Neural progenitor cell (in vitro differentiated cells): ENCODE results near the gene CCDC142. TPM values are rescaled to one million over a fixed set of nuclear protein-coding genes. Genes with fewer than 3 reads are reported as not detected.

Experiments
- DNase-seq: peaks from one replicate; pipeline ENCODE4 v3.0.0-alpha.2; 2016; ENCODE audit warnings: low spot score
- H2AFZ ChIP-seq: fragments of 200-600 bp; sonication (generic); replicated peaks from 2 replicates; pipeline ENCODE4 v1.6.1; 2016; ENCODE audit warnings: antibody characterized with exemption
- H3F3A ChIP-seq: fragments of 200-600 bp; sonication (generic); 2 replicates; pipeline ENCODE4 v1.6.1; 2016; ENCODE audit warnings: antibody characterized with exemption, low read depth
- H3K27ac ChIP-seq: fragments of 200-600 bp; sonication (generic); 2 replicates; pipeline ENCODE4 v1.5.1; 2016; ENCODE audit warnings: mild to moderate bottlenecking
- H3K27me3 ChIP-seq: fragments of 200-600 bp; sonication (generic); 2 replicates; pipeline ENCODE4 v1.6.1; 2016; ENCODE audit warnings: mild to moderate bottlenecking, moderate library complexity
- H3K36me3 ChIP-seq: fragments of 200-600 bp; sonication (generic); 2 replicates; pipeline ENCODE4 v1.5.1; 2016
- H3K4me1 ChIP-seq: fragments of 200-600 bp; sonication (generic); 2 replicates; pipeline ENCODE4 v1.6.1; 2016; ENCODE audit warnings: mixed run types
- H3K4me2 ChIP-seq: fragments of 200-600 bp; sonication (generic); 2 replicates; pipeline ENCODE4 v1.6.1; 2016
- H3K4me3 ChIP-seq: fragments of 200-600 bp; sonication (generic); 2 replicates; pipeline ENCODE4 v1.5.1; 2016
- H3K79me2 ChIP-seq: fragments of 200-600 bp; sonication (generic); 2 replicates; pipeline ENCODE4 v1.6.1; 2016; ENCODE audit warnings: low read depth
- H3K9ac ChIP-seq: fragments of 200-600 bp; sonication (generic); 2 replicates; pipeline ENCODE4 v1.6.1; 2016
- H3K9me3 ChIP-seq: fragments of 200-600 bp; sonication (generic); 2 replicates; pipeline ENCODE4 v1.5.1; 2016; ENCODE audit warnings: low read depth
- H4K20me1 ChIP-seq: fragments of 200-600 bp; sonication (generic); 2 replicates; pipeline ENCODE4 v1.6.1; 2016; ENCODE audit warnings: low read depth
- H3K27ac Mint-ChIP-seq: 3 replicates; pipeline ENCODE4 v1.8.0; 2021; ENCODE audit warnings: mixed read lengths
- H3K27me3 Mint-ChIP-seq: 2 replicates; pipeline ENCODE4 v1.8.0; 2022; ENCODE audit warnings: low read depth, mild to moderate bottlenecking, inconsistent platforms, moderate library complexity, mixed read lengths; ENCODE audit not compliant: insufficient read depth
- H3K36me3 Mint-ChIP-seq: 3 replicates; pipeline ENCODE4 v1.8.0; 2021; ENCODE audit warnings: mixed read lengths
- H3K4me1 Mint-ChIP-seq: 3 replicates; pipeline ENCODE4 v1.8.0; 2021; ENCODE audit warnings: mixed read lengths
- H3K4me3 Mint-ChIP-seq: 3 replicates; pipeline ENCODE4 v1.8.0; 2021; ENCODE audit warnings: mild to moderate bottlenecking, moderate library complexity, mixed read lengths
- H3K9me3 Mint-ChIP-seq: 3 replicates; pipeline ENCODE4 v1.8.0; 2020; ENCODE audit warnings: mixed read lengths
- EZH2 ChIP-seq: fragments of 200-600 bp; sonication (generic); IDR thresholded peaks from 2 replicates; pipeline ENCODE4 v1.6.1; 2017; ENCODE audit warnings: antibody characterized with exemption, mild to moderate bottlenecking, moderate library complexity
- EZH2phosphoT487 ChIP-seq: fragments of 200-600 bp; sonication (generic); IDR thresholded peaks from 2 replicates; pipeline ENCODE4 v1.6.1; 2017; ENCODE audit warnings: antibody characterized with exemption
- total RNA-seq: library from RNA; depleted of rRNA; stranded (reverse); fragments of >200 nt; gene quantifications from 2 replicates; pipeline ENCODE4 v1.2.3, GENCODE V29; 2015; ENCODE audit warnings: low replicate concordance
- TF ChIP-seq, protein P1 (sequence below): fragments of 200-600 bp; sonication (generic); IDR thresholded peaks from 2 replicates; pipeline ENCODE4 v1.5.1; 2017; ENCODE audit warnings: antibody characterized with exemption, mild to moderate bottlenecking

CCDC142 gene
- total RNA-seq, 1 donor from 2014 or later, result 12.0 TPM

DNA sequence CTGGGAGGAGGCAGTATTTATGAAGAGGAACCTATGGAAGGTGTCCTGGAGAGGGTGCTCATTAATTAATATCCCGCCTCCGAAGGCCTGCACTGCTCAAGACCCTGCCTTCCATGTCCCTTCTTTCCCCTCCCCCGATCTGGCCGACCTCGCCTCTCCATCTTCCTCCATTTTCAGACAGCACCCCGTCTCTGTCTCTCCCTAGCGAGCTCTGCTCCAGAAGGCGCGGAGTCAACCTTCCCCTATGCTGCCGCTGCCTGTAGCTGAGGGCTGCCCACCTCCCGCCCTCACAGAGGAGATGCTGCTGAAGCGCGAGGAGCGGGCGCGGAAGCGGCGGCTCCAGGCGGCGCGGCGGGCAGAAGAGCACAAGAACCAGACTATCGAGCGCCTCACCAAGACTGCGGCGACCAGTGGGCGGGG is 25.7 kb downstream of the CCDC142 start:
- peaks cover 27% of the 10 kb centered on the region for H3K79me2 ChIP-seq
- no peak for DNase-seq
- peak overlapping the region; percentile 86 for H3K4me2 ChIP-seq
- TF ChIP-seq EZH2 (no peak), EZH2phosphoT487 (no peak)
- TF ChIP-seq, protein P1, sequence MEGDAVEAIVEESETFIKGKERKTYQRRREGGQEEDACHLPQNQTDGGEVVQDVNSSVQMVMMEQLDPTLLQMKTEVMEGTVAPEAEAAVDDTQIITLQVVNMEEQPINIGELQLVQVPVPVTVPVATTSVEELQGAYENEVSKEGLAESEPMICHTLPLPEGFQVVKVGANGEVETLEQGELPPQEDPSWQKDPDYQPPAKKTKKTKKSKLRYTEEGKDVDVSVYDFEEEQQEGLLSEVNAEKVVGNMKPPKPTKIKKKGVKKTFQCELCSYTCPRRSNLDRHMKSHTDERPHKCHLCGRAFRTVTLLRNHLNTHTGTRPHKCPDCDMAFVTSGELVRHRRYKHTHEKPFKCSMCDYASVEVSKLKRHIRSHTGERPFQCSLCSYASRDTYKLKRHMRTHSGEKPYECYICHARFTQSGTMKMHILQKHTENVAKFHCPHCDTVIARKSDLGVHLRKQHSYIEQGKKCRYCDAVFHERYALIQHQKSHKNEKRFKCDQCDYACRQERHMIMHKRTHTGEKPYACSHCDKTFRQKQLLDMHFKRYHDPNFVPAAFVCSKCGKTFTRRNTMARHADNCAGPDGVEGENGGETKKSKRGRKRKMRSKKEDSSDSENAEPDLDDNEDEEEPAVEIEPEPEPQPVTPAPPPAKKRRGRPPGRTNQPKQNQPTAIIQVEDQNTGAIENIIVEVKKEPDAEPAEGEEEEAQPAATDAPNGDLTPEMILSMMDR, result no peak
- H3K9me3 Mint-ChIP-seq, result no peaks in the 10 kb centered on the region
- no peaks in the 10 kb centered on the region for H3K36me3 ChIP-seq
- peak overlapping the region; percentile 82 for H2AFZ ChIP-seq
- H3F3A ChIP-seq, result peaks cover 36% of the 10 kb centered on the region
- peak overlapping the region; percentile 70 for H3K4me3 ChIP-seq
- H3K27ac ChIP-seq, result peak overlapping the region; percentile 95
- H3K4me3 Mint-ChIP-seq, result peak overlapping the region; percentile 97
- H3K9me3 ChIP-seq, result no peaks in the 10 kb centered on the region
- peaks cover 19% of the 10 kb centered on the region for H3K4me1 ChIP-seq
- H4K20me1 ChIP-seq, result no peaks in the 10 kb centered on the region
- no peak overlapping the region for H3K27ac Mint-ChIP-seq
- peaks cover 22% of the 10 kb centered on the region for H3K27me3 Mint-ChIP-seq
- peaks cover 42% of the 10 kb centered on the region for H3K4me1 Mint-ChIP-seq
- no peaks in the 10 kb centered on the region for H3K27me3 ChIP-seq
- peak overlapping the region; percentile 10 for H3K9ac ChIP-seq
- H3K36me3 Mint-ChIP-seq, result peaks cover 3% of the 10 kb centered on the region

DNA sequence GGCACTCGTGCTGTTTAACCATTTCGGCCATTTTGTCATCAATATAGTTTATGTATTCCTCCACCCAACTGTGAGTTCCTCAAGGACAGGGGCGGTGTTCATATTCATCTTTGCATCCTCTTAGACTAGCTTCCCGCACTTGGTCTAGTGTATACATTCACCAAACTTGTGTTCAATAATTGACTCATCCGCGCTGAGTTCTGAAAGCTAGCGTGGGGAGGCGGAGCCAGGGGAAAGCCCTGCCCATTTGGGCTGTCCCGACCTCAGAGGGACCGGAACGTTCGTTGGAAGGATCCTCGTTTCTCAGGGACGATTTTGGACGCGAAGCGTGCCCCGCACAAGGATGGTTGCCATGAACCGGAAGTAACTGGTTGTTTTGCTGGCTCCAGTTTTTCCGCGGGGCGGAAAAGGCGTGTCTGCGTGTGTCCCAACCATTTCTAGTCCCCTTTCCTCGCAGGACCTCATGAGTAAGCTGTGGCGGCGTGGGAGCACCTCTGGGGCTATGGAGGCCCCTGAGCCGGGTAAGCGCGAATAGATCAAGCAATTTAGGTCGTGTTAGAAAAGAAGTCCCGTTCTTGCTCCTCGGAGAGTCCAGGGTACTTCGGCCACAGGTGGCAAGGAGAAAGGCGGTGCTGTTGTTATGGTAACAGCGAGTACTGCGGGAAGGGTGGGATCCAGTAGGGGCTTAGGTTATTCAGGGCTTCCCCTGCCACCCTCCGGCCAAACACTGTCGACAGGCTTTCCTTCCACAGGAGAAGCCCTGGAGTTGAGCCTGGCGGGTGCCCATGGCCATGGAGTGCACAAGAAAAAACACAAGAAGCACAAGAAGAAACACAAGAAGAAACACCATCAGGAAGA is 27.9 kb downstream of the CCDC142 start, which contains the start of gene INO80B:
TSS of gene INO80B (plus strand) at position 434 of the 858 bp plus-strand sequence. CDS start at position 464, 30 bp downstream.
- TF ChIP-seq EZH2phosphoT487 (no peak), EZH2 (no peak)
- TF ChIP-seq, protein P1, result no peak

DNA sequence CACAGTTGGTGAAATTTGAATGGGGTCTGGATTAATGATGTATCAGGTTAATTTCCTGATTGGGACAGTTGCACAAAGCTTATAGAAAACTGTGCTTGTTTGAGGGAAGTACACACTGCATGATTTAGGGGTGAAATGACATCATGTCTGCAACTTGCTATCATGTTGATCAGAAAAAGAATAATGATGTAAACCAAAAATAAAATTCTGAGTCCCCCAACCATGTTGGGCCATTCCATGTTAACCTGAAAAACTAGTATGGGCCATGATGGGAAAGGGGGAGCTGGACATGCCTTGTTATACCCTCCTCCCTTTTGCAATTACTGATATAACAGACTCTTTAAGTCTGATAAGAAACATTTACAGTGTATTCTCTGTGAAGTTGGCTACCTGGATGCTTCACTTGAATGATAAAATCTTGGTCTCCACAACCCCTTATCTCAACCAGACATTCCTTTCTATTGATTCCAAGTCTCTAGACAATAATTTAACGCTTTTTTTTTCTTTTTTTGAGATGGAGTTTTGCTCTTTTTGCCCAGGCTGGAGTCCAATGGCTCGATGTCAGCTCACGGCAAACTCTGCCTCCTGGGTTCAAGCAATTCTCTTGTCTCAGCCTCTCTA is 32.1 kb downstream of the CCDC142 start:
- no peak overlapping the region for H3K4me3 ChIP-seq
- H3K27me3 ChIP-seq, result peaks cover 4% of the 10 kb centered on the region

More for the DNA sequence above, 27.9 kb downstream of the CCDC142 start, which contains the start of gene INO80B:
- H2AFZ ChIP-seq, result peak within 1 kb of the TSS; percentile 98
- H3K79me2 ChIP-seq, result peaks cover 27% of the 10 kb centered on the region
- peak within 1 kb of the TSS; percentile 97 for H3K4me3 ChIP-seq
- no peaks in the 10 kb centered on the region for H3K9me3 ChIP-seq
- Mint-ChIP-seq H3K36me3 (no peaks in the 10 kb centered on the region), H3K4me3 (peak within 1 kb of the TSS; percentile 97), H3K27me3 (peaks cover 15% of the 10 kb centered on the region), H3K9me3 (no peaks in the 10 kb centered on the region), H3K4me1 (peaks cover 41% of the 10 kb centered on the region), H3K27ac (peak within 1 kb of the TSS; percentile 88)
- peaks cover 19% of the 10 kb centered on the region for H3K4me1 ChIP-seq
- no peak within 1 kb of the TSS for H3K27ac ChIP-seq
- peak; percentile 96 for DNase-seq
- peaks cover 24% of the 10 kb centered on the region for H3F3A ChIP-seq
- H3K27me3 ChIP-seq, result peaks cover 4% of the 10 kb centered on the region
- peak within 1 kb of the TSS; percentile 86 for H3K4me2 ChIP-seq
- no peak within 1 kb of the TSS for H3K9ac ChIP-seq
- H3K36me3 ChIP-seq, result no peaks in the 10 kb centered on the region
- H4K20me1 ChIP-seq, result no peaks in the 10 kb centered on the region

More for the DNA sequence above, 32.1 kb downstream of the CCDC142 start:
- Histone ChIP-seq H3K79me2 (peaks cover 5% of the 10 kb centered on the region), H3K4me2 (no peak overlapping the region), H3K36me3 (no peaks in the 10 kb centered on the region), H3F3A (peaks cover 5% of the 10 kb centered on the region), H3K27ac (no peak overlapping the region), H2AFZ (no peak overlapping the region), H4K20me1 (no peaks in the 10 kb centered on the region), H3K9me3 (no peaks in the 10 kb centered on the region), H3K9ac (no peak overlapping the region), H3K4me1 (peaks cover 4% of the 10 kb centered on the region)
- Mint-ChIP-seq H3K27ac (no peak overlapping the region), H3K9me3 (no peaks in the 10 kb centered on the region), H3K4me3 (no peak overlapping the region), H3K4me1 (peaks cover 15% of the 10 kb centered on the region), H3K36me3 (no peaks in the 10 kb centered on the region), H3K27me3 (peaks cover 8% of the 10 kb centered on the region)
- no peak for DNase-seq
- no peak for TF ChIP-seq EZH2phosphoT487
- TF ChIP-seq, protein P1, result no peak
- TF ChIP-seq EZH2, result no peak
